C4-2B (cell line): Measurements from ENCODE around the gene CCDC170.

Source experiments
- CTCF ChIP-seq: fragments of 450-650 bp; conservative IDR thresholded peaks from 2 replicates; pipeline ENCODE4 v1.5.1; 2017; ENCODE audit warnings: mild to moderate bottlenecking
- ZFX ChIP-seq: fragments of 450-650 bp; IDR thresholded peaks from 2 replicates; pipeline ENCODE4 v1.6.1; 2017

- no peak for TF ChIP-seq CTCF
- TF ChIP-seq ZFX, result no peak
Observed at GRCh38 chr6:151637814-151638213, 144.0 kb downstream of the CCDC170 start.
